GM19395 (cell line): ENCODE data around the gene OR5K4.

Experiments
- ATAC-seq: cut with Tn5 transposase; IDR thresholded peaks from one replicate; pipeline ENCODE4 v1.9.1; 2021; ENCODE audit warnings: mild to moderate bottlenecking, moderate library complexity; ENCODE audit not compliant: unreplicated experiment

The OR5K4 gene

GRCh38 chr3:98353554-98353953 is at the start of gene OR5K4:
OR5K4 (plus strand) TSS chr3:98353854; CDS start chr3:98353854, 0 bp downstream.
- ATAC-seq, result no peak

DNA sequence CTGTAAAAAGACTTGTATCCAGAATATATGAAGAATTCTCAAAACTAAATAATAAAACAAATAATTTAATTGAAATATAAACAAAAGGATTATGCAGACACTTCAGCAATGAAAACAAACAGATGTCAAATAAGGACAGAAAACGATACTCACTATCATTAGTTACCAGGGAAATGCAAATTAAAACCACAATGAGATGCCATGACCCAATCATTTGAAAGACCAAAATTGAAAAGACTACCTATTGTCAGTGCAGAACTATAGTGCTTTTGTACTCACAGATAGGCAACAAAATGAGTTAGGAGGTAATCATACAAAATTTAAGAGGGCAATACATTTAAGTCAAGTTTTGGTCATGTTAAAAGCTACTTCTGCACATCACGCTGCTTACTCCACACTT is 31.6 kb upstream of the OR5K4 start:
- peak; percentile 42 for ATAC-seq

- no peak for ATAC-seq
Observed at GRCh38 chr3:98322686-98323085, 31.0 kb upstream of the OR5K4 start.

DNA sequence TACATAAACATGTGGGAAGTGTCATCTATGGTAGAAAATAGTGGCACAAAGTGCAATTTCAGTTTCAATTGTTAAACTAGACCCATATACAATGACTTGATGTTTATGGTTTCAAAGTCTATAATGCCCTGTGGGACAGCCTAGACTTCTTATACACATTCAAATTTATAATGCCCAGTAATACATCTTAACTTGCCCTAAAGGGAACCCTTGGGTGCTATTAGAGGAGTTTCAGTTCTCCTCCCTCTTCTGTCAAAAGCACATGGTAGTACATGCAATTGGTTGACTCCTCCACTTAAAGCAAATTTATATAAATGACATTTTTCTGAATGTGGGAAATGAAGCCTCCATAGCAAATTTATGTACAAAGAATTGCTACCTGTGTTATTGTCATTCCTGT is 30.2 kb upstream of the OR5K4 start:
- ATAC-seq, result no peak

- no peak for ATAC-seq
Observed at GRCh38 chr3:98325055-98325454, 28.6 kb upstream of the OR5K4 start.

- ATAC-seq, result no peak
Observed at GRCh38 chr3:98326105-98326893, 27.4 kb upstream of the OR5K4 start.

DNA sequence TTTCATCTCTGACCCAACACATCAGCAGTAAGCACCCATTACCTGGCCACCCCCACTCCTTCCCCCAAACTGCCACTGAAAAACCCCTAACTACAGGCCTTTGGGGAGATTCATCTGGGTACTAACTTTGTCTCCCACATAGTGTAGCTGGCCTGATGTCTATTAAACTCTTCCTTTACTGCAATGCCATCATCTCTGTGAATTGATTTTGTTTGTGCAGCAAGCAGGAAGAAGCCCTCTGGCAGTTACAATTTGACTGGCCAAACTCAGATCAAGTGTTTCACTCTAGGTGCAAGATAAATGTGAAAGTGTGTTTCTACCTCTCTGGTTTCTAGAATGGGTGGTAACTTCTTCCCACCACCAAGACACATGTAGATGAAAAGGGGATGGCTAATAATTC is 26.7 kb upstream of the OR5K4 start:
- ATAC-seq, result peak; percentile 65

- ATAC-seq, result no peak
Observed at GRCh38 chr3:98328933-98329332, 24.7 kb upstream of the OR5K4 start.

DNA sequence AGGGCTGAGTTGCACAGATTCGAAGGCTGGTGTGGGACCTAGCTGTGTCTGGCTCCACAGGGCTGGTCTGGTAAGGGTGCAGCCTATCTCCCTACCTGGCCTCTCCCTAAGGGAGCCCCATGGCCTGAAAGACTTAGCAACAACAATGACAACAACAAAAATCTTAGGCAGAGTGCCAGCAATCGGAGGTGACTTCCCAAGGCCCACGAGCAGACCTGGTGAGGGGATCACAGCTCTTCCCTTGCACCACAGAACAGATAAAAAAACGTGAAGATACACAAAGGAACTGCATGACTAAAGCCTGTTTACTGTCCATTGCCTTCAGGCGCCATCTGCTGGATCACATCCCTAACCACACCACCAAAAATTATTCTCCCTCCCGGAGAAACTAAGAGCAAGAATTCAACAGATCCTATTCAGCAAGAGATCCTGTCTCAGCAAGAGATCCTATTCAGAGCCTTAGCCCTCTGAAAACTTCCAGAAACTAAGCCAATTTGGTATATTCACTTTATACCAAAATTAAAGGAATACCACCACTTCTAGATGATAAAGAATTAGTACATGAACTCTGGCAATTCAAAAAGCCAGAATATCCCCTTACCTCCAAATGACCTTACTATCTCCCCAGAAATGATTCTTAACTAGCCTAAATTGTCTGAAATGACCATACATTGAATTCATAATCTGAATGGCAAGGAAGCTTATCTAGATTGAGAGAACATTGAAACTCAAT is 24.1 kb upstream of the OR5K4 start:
- peak; percentile 80 for ATAC-seq

- ATAC-seq, result no peak
Observed at GRCh38 chr3:98331329-98331728, 22.3 kb upstream of the OR5K4 start.

DNA sequence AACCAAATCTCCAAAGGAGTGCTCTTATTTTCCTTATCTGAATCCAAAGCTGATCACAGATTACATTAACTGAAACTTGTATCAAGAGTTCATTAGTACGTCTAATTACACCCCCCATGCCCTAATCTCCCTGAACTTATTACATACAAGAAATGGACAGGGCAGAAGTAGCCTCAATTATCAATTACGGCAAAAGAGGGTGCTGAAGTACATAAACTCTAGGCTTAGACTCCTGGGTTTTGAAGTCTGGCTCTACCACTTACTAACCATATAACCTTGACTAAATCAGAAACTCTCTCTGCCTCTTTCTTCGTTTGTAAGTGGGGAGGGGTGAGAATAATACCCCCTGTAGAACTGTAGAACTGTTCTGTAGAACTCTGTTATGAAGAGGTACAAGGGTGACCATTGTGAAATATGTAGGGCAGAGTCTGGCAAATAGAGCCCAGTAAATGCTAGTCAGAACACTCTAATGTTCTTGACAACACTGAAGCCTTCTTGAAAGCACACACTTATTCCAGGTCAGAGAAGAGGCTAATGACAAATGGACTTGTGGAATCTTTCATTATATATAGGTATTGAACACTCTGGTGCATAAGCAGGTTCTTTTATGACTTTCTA is 19.6 kb upstream of the OR5K4 start:
- ATAC-seq, result no peak

- ATAC-seq, result no peak
Observed at GRCh38 chr3:98339031-98339430, 14.6 kb upstream of the OR5K4 start.

DNA sequence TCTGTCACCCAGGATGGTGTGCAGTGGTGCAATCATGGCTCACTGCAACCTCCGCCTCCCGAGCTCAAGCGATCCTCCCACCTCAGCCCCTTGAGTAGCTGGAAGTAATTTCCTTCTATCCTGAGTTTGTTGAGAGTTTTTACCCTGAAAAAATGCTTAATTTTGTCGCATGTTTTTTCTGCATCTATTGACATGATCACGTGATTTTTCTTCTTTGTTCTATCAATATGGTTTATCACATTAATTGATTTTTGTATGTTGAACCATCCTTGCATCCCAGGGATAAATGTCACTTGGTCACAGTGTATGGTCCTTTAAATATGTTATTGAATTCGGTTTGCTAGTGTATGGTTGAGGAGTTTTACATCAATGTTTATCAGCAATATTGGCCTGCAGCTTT is 11.9 kb upstream of the OR5K4 start:
- ATAC-seq, result no peak

DNA sequence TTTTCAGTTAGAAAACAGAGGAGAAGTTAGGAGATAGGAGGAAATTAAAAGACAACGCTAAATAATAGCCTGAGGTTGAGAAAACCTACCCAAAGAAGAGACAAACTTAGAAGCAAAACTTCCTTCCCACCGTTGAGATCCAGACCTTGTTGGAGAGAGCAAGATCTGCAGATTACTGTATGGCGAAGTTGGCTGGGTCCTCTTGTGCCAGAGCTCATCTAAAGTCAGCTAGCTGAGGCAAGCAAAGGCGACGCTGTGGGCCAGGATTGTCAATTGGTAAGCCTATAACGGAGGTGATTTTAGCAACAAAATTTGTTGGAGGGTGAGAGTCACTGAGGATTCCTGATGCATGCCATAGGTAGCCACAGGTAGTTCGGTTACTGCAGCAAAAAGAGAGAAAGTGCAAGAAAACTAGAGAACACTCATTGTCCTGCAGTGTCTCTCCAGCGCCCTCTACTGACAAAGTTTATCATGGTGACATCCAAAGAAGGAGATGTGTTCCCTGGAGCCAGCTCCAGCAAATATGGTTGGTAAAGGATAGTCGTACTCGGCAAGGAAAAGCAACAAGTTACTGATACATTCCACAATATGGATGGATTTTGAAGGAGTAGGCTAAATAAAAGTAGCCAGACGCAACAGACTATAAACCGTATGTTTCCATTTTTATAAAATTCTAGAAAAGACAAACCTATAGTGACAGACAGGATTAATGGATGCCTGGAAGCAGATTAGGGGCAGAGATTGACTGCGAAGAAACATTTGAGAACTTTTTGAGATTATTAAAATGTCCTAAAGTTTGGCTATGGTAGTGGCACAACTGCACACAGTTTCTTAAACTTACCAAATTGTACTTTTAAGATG is 9.8 kb upstream of the OR5K4 start:
- ATAC-seq, result peak; percentile 88

DNA sequence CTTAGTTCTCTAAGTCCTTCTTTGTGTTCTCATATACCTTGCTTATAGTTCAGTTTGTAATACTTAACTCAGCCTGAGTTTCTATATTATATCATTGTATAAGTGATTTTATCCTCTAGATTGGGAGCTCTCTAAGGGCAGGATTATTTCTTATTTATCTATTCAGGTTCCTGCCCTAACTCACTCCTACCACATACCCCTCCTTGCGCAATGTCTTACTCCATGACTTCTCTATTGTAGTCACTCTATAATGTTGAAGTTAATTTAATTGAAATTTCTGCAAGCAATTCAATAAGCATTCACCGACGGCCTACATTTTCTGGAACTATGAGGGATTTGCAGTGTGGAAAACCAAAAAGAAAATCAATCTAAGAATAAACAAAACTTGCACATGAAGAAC is 3.6 kb upstream of the OR5K4 start:
- no peak for ATAC-seq

DNA sequence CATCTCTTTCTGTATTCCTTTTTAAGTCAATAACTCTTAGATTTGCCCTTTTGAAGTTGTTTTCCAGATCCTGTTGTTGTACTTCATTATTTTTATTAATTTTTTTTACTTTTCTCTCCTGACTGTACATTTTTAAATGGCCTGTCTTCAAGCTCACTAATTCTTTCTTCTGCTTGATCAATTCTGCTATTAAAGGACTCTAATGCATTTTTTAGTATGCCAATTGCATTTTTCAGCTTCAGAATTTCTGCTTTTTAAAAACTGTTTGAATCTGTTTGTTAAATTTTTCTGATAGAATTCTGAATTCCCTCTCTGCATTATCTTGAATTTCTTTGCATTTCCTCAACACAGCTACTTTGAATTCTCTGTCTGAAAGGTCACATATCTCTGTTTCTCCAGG is 5.6 kb downstream of the OR5K4 start:
- no peak for ATAC-seq

- ATAC-seq, result peak; percentile 74
Observed at GRCh38 chr3:98359993-98360675, 6.5 kb downstream of the OR5K4 start.

DNA sequence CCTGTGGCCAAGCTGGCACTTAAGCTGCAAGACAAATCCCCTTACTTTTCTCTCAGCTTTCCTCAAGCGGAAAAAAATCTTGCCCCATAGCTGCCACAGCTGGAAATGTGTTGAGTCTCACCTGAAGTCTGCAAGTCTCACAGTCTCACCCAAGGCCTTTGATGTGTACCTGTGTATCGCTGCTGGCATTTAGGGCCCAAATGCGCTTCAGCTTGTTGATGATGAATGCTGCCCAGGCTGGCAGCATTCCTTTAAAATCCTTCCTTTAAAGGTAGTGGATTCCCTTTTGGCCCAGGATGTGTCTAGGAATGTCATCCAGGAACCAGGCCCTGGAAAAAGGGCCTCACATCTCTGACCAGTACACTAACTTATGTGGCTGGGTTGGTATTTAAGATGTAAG is 7.0 kb downstream of the OR5K4 start:
- ATAC-seq, result no peak

DNA sequence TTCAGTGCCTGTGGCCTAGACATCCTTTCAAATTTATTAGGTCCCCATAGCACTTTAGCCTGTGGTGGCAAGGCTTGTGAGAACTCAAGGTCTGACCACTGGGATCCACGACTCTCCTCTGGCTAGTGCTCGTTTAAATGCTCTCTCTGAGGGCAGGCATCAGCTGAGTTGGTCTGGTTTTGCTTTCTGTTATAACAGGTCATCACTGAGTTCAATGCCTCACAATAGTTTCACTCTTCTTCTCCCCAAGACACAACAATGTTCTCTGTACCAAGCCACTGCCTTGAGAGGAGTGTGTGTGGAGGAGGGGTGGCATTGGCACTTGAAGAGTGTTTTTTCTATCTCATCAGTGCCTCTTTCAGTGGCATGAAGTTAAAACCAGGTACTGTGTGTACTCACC is 7.6 kb downstream of the OR5K4 start:
- ATAC-seq, result peak; percentile 62

GRCh38 chr3:98367464-98368246 is 14.0 kb downstream of the OR5K4 start:
- no peak for ATAC-seq
